PFSK-1 (cell line): ENCODE data around the gene ABTB1.

ENCODE experiments used
- FOXP2 ChIP-seq: optimal IDR thresholded peaks from 2 replicates; pipeline ENCODE3; 2011; ENCODE audit warnings: borderline replicate concordance, control low read depth, inconsistent platforms; ENCODE audit not compliant: insufficient read depth; ENCODE audit errors: extremely low read length, extremely low read depth
- POLR2AphosphoS5 ChIP-seq: IDR thresholded peaks from 2 replicates; pipeline ENCODE4 v1.6.1; 2012; ENCODE audit warnings: low read depth, mild to moderate bottlenecking, control low read depth, low read length, moderate library complexity
- SIN3A ChIP-seq: IDR thresholded peaks from 2 replicates; pipeline ENCODE4 v1.6.1; 2012; ENCODE audit warnings: mild to moderate bottlenecking, low read length, moderate library complexity, borderline replicate concordance; ENCODE audit not compliant: insufficient read depth
- TAF1 ChIP-seq: IDR thresholded peaks from 2 replicates; pipeline ENCODE4 v1.6.1; 2012; ENCODE audit warnings: low read length, control low read depth, borderline replicate concordance; ENCODE audit not compliant: insufficient read depth
- TF ChIP-seq, protein P1 (sequence below), 2 experiments: IDR thresholded peaks; 2 replicates each; pipeline versions ENCODE4 v1.6.1 to v1.8.0; 2011 to 2012; ENCODE audit warnings: low read depth in 2 of 2, low read length in 2 of 2, control low read depth in 1 of 2, inconsistent platforms in 1 of 2, mild to moderate bottlenecking in 1 of 2, moderate library complexity in 1 of 2; ENCODE audit not compliant: insufficient read depth in 1 of 2

Gene ABTB1

DNA sequence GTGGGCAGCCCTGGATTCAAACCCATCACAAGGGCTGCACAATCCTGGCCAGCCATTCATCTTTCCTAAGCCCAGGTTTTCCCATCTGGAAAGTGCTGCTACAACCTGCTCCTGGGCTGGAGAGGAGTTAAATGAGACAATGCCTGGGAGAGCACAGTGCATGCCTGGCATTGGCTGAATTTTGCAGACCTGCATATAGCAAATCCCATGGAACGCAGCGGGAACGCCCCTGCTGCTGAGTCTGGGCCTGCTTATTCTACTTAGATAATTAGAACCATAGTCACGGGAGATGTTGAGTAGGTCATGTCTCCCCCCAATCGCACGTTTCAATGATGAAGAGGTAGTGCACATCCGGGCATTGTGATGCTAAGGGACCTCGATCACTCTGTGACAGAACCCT, 46.6 kb downstream of the ABTB1 start:
- no peak for TF ChIP-seq SIN3A
- TF ChIP-seq TAF1 = no peak
- no peak for TF ChIP-seq FOXP2
- TF ChIP-seq, protein P1, sequence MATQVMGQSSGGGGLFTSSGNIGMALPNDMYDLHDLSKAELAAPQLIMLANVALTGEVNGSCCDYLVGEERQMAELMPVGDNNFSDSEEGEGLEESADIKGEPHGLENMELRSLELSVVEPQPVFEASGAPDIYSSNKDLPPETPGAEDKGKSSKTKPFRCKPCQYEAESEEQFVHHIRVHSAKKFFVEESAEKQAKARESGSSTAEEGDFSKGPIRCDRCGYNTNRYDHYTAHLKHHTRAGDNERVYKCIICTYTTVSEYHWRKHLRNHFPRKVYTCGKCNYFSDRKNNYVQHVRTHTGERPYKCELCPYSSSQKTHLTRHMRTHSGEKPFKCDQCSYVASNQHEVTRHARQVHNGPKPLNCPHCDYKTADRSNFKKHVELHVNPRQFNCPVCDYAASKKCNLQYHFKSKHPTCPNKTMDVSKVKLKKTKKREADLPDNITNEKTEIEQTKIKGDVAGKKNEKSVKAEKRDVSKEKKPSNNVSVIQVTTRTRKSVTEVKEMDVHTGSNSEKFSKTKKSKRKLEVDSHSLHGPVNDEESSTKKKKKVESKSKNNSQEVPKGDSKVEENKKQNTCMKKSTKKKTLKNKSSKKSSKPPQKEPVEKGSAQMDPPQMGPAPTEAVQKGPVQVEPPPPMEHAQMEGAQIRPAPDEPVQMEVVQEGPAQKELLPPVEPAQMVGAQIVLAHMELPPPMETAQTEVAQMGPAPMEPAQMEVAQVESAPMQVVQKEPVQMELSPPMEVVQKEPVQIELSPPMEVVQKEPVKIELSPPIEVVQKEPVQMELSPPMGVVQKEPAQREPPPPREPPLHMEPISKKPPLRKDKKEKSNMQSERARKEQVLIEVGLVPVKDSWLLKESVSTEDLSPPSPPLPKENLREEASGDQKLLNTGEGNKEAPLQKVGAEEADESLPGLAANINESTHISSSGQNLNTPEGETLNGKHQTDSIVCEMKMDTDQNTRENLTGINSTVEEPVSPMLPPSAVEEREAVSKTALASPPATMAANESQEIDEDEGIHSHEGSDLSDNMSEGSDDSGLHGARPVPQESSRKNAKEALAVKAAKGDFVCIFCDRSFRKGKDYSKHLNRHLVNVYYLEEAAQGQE (IDR thresholded peaks at IDR 0.05; ENCODE audit: insufficient read depth in 1 of 2, low read depth in 2 of 2, low read length in 2 of 2) = no peak
- no peak for TF ChIP-seq POLR2AphosphoS5

DNA sequence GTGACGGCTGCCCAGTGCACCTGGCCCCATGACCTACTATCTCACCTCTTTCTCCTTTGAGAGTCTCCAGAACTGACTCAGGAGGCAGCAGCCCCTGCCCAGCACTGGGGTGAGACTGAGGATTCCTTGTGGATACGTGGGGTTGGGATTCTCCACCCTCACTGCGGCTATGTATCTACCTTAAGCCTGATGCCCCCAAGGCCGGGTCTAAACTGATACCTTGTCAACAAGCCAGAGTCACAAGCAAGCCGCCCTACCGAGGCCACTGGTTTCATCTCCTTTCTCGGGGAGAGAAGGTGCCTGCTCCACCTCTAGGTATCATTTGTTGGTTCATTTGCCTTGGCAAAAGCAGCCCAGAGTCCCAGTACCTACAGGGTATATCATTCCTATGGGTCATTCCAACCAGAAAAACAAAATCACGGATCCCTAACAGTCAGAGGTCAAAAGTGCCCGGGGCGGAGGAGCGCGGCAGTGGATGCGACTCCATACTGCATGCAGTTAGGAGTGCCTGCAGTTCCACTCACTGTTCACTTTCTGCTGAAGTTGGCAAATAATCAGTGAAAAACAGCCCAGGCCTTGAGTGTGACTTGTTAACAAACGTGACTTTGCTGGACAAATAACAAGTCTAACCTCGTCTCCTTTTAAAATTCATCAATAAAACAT, 47.5 kb downstream of the ABTB1 start:
- TF ChIP-seq TAF1 = no peak
- TF ChIP-seq, protein P1 (IDR thresholded peaks at IDR 0.05; ENCODE audit: insufficient read depth in 1 of 2, low read depth in 2 of 2, low read length in 2 of 2) = no peak
- TF ChIP-seq SIN3A = no peak

DNA sequence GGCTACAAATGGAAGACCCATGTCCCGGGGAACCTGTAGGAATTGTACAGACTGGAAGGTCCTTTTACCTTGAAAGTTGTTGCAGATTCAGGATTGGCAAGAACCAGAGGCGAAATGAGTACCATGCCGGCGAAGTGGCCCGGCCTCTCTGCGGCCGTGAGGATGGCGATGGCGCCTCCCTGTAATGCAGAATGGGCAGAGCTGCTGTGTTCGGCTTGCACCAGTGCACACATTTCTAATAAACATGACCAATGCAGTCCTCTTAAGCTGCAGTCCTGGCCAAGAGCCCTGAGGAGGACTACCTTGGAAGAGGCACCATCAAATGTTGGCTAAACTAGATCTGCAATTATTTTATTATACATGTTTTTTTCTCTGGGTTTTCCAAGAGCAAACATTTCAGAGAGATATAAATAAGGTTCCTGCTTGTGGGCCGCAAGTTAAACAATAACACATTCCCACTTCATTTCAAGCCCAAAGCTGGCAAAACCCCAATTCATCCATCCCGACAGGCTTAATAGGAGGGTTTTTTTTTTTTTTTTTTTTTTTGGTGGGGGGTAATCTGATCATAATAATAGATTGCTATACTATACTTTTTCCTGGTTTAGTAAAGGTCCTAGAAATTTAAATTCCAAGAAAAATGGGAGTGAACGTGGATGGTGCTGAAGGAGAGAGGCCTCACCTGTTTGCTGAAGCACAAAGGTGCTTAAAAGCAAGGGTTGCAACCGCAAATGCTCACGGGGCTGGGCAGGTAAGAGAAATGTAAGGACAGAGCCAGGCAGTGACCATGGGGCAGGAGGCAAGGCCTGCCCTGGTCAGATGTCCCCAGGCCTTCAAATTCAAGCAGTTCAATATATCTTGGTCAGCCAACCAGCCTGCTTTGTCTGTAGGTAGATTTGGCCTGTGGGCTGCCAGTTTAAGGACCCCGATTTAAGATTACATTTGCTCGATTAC, 48.5 kb downstream of the ABTB1 start:
- TF ChIP-seq POLR2AphosphoS5 = no peak
- no peak for TF ChIP-seq SIN3A
- TF ChIP-seq FOXP2 = no peak
- no peak for TF ChIP-seq TAF1

DNA sequence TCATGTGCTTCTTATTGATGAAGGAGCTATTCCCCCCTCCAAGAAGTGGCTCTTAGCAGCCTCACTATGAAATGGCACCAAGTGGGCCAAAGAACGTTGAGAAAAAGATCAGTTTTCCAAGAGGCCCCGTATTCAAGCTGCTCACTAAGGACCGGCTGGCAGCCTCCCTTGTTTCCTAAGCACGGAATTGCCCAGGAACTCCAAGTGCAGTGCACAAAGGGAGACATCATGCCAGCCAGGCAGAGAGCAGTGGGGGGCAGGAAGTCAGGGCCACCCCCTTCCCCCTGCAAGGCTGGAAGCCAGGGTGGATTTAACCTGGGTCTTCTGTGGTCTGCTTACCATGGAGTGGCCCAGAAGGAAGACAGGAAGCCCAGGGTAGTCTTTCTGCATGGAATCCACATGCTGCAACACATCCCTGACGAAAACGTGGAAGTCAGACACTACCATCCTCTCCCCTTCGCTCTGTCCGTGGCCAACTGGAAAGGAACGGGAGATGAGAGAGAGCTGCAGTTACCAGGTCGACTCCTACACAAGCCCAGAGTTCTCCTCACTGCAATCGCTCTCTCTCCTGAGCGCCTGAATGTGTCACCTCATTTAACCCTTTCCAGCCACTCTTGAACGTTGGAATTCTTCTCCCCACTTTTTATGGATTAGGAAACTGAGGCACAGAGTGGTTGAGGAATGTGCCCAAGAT, 49.5 kb downstream of the ABTB1 start:
- TF ChIP-seq SIN3A (no peak), POLR2AphosphoS5 (no peak), TAF1 (no peak), FOXP2 (no peak)
- TF ChIP-seq, protein P1 (IDR thresholded peaks at IDR 0.05; ENCODE audit: insufficient read depth in 1 of 2, low read depth in 2 of 2, low read length in 2 of 2) = no peak

DNA sequence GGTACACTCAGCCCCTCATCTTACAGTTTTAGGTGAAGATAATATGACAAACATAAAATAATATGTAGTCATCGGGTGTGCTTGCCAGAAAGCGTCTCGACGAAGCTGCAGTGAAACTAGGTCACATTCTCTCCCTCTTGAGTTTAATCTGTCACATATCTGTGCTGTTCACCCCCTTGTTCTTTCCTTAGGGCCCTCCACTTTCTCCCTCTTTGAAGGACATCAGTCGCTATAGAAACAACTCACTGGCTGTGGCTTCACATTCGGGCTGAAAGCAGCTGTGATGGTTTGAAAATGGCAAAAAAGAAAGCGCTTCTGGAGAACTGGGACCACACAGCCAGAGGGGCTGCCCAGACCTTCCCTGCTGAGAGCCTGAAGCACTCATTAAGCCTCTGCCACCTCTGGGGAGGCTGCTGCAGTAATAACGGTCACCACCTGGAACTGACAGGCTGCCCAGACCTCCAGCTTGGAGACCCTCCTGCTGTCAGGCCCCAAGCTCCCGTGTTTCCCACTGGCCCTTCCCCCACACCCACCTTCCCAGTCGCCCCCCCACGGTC, 50.3 kb downstream of the ABTB1 start:
- no peak for TF ChIP-seq SIN3A
- no peak for TF ChIP-seq FOXP2
- TF ChIP-seq TAF1 = no peak
- no peak for TF ChIP-seq POLR2AphosphoS5
- TF ChIP-seq, protein P1 (IDR thresholded peaks at IDR 0.05; ENCODE audit: insufficient read depth in 1 of 2, low read depth in 2 of 2, low read length in 2 of 2) = no peak
